SK-MEL-5 (cell line): ENCODE results near the gene AKT1. TPM values are rescaled to one million over a fixed set of nuclear protein-coding genes. Genes with fewer than 3 reads are reported as not detected.

Experiments used
- DNase-seq: peaks from one replicate; pipeline ENCODE4 v3.0.0-alpha.2; 2016; ENCODE audit warnings: low read depth, low spot score
- in situ Hi-C: cut with HindIII; loops from 2 replicates; pipeline ENCODE4 v1.10.0; 2016; ENCODE audit warnings: low sequenced_read_pairs, high pct_unique_total_duplicates, low pct_unique_long_range_greater_than_20kb
- total RNA-seq: library from RNA; depleted of rRNA; stranded (reverse); fragments of >200 nt; shearing (Covaris generic); gene quantifications from 2 replicates; pipeline ENCODE4 v1.2.3, GENCODE V29; 2014

Gene AKT1
- total RNA-seq, 1 experiment from 2014 or later = 119 TPM

DNA sequence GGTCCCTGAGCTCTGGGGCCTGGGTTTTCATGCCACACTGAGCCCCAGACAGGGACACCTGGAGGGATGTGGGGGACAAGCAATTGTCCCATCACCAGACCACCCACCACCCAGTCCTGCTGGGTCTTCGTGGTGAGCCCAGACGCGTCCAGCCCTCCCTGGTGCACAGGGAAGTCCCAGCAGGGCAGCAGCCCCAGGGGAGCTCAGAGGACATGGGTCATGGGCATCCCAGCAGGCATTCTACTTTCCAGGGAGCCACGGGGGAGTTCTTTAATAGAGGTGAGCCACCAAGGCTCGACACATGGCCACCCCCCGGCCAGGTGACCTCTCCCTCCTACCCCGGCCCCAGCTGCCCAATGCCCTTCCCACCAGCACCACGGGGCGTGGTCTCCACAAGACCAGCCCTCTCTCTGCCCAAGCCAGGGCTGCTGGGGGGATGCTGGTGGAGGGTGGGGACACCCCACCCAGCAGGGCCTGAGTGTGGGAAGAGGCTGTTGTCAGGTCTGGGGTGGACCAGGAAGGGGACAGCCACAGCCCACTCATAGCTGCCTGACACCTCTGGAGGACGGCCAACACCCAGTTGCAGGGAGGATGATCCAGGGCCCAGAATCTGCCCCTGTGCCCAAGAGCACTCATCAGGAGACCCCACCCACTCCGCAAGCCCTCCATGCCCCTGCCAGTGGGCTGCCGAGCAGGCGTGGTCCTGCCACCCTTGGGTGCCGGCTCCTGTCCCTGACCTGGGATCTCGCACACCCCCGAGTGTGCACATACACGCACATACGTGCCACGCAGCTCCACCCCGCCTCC is 14.1 kb downstream of the AKT1 start:
- in situ Hi-C loops = no loop called here

DNA sequence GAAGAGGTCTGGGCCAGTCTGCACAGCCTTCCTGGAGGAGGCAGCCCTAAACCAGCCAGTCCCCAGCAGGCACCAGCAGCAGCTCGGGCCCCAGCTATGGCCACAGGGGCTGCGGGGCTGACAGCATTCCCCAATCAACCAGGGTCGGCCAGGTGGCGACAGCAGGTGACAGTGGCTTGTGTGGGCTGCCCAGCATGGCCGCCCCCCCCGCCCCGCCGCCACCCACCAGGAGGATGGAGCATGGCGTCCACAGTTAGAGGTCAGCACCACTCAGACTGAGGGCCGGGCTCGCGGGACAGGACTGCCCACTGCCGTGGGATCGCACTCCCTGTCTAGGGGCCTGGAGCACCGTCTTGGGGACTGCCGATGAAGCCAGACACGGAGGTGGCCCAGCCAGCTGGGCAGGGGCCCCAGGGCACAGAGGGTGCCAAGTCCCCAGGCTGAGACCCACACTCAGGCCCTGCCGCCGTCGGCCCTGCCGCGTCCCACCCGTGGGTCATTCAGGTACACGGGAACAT is 15.0 kb downstream of the AKT1 start:
- no peak for DNase-seq
- in situ Hi-C loops = no loop called here

More for the DNA sequence above, 14.1 kb downstream of the AKT1 start:
- no peak for DNase-seq

DNA sequence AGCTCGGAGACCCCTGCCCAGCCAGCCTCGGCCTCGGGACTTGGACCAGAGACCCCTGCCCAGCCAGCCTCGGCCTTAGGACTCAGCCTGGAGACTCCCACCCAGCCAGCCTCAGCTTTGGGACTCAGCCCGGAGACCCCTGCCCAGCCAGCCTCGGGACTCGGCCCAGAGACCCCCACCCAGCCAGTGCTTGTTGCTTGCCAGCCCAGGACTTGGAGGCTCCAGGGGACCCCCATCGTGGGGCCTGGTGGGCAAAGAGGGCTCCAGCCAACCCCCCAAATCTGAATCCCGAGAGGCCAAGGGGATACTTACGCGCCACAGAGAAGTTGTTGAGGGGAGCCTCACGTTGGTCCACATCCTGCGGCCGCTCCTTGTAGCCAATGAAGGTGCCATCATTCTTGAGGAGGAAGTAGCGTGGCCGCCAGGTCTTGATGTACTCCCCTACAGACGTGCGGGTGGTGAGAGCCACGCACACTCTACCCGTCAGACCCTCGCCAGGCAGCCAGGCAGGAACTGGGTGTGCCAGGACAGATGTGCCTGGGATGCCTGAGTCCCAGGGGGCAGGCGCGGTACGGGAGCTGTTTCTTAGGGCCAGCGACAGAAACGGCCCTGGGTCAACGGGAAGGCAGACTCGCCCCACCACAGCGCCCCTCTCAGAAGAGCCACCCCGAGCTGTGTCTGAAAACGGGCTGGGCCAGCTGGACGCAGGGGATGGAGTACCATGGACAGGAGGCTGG is 15.6 kb downstream of the AKT1 start:
- in situ Hi-C loops = no loop called here
- DNase-seq = no peak

DNA sequence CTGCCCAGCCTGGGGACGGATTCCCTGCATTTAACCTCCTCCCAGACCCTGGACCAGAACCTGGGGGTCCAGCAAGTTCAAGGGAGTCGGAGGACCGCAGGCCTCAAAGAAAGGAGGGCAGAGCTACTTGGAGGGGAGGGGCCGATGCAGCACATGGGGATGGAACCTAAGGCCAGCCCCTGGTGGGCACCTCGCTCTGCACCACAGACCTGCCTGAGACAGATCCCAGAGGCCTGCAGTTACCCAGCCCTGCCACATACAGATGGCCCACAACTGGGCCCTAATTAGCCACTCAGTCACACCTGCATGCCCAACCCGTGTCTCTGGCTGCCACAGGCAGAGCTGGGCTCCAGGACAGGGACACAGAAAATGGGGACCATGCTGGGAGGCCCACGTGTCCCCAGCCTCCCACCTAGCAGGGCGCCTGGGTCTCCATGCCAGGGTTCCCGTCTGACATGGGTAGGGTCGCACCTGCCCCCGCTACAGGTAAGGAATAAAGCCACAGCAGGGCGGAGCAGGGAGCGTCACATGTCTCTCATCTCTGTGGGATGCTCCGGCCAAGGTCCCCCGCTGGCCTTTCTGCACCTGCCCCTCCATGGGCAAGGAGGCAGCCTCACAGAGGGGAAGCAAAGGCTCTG is 16.7 kb downstream of the AKT1 start:
- no peak for DNase-seq
- in situ Hi-C loops = no loop called here

DNA sequence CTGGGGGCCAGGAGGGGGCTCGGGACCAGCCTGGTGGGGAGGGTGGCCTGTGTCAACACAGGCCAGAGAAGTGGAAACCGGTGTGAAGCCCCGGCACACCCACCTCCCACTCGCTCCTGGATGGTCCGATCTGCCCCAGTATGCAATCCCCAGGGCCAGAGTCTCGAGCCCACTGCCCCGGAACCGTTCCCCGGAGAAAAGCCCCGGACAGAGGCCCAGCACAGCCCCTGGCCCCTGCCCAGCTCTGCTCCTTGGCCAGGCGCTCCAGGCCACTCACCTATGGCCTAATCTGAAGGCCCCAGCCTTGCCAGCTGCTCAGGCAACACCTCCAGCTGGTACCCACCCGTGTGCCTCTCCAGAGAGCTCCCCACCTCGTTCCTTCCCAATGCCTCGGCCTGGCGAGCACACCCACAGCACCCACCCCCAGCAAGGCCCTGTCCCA is 17.7 kb downstream of the AKT1 start:
- no peak for DNase-seq
- in situ Hi-C loops = no loop called here

DNA sequence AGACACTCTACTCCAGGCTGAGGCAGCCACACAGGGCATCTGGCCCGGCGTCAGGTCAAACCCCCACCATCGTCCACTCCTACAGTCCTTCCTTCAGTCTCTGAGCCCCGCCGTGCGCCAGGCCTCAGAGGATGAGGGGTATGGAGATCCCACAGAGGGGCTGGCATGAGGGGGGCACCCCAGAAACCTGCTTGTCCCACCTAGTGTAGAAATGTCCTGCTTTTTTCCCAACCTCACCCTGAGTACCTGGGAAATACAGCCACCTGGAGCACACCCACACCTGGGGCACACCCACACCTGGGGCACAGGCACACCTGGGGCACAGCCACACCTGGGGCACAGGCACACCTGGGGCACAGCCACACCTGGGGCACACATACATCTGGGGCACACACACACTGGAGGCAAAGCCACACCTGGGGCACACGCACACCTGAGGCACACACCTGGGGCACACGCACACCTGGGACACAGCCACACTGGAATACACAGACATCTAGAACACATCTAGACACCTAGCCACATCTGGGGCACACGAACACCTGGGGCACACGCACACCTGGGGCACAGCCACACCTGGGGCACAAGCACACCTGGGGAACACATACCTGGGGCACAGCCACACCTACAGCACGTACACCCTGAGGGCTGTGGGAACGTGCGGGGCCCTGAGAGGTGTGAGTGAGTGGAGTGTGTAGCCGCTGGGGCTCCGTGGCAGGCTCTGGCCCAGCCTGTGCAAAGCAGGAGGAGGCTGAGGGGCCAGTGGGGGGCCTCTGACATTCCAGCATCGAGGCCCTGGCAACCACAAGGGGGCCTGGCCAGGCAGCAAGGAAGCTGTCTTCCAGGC is 18.4 kb downstream of the AKT1 start:
- no peak for DNase-seq
- in situ Hi-C loops = no loop called here

DNA sequence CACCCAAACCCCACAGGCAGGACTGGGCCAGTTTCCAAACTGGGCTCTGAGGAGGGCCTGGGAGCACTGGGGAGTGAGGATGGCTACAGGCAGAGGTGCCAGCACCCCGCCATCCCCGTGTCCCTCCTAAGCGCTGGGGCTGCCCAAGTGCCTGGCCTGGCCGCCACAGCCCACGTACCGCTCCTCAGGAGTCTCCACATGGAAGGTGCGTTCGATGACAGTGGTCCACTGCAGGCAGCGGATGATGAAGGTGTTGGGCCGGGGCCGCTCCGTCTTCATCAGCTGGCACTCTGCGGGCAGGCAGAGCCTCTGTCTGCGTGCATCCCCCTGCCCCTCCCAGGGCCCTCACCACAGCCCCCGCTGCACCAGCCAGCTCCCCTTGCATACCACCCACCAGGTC is 19.1 kb downstream of the AKT1 start:
- in situ Hi-C loops = no loop called here
- DNase-seq = no peak

DNA sequence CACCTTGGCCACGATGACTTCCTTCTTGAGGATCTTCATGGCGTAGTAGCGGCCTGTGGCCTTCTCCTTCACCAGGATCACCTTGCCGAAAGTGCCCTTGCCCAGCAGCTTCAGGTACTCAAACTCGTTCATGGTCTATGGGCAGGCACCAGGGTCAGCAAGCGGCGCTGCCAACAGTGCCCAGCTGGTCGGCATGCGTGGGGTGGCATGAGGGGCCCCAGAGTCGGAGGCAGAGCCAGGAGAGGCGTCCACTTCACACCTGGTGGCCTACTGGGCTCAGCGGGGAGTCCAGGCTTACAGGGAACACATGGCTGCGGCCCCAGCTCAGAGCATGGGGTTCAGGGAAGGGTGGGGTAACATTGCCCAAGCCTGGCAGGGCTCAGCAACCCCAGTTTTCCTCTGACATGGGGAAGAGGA is 20.5 kb downstream of the AKT1 start:
- DNase-seq = no peak
- in situ Hi-C loops = no loop called here

DNA sequence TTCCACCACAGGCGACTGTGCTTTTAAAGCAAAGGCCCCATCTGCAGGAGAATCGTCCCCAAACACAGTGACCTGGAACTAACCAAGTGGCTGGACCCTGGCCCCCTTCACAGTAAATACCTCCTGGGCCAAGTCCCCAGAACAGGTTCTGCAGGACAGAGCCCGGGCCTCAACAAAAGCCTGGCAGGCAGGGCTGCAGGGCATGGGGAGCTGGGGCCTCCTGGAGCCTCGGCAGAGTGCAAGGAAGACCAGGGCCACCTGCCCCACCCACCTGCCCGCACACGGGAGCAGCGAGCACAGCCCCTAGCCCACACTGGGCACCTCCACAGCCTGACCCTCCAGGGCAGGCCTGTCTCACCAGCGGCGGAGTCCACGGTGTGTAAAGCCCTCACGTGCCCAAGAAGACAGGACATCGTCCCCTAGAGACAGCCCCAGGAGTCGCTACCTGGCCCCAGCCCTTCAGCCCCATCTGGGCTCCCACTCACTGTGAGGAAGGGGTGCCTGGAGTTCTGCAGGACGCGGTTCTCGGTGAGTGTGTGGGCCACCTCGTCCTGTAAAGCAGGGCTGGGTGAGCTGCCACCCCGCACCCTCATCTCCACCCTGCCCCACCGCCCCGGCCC is 21.0 kb downstream of the AKT1 start:
- in situ Hi-C loops = no loop called here
- DNase-seq = no peak

DNA sequence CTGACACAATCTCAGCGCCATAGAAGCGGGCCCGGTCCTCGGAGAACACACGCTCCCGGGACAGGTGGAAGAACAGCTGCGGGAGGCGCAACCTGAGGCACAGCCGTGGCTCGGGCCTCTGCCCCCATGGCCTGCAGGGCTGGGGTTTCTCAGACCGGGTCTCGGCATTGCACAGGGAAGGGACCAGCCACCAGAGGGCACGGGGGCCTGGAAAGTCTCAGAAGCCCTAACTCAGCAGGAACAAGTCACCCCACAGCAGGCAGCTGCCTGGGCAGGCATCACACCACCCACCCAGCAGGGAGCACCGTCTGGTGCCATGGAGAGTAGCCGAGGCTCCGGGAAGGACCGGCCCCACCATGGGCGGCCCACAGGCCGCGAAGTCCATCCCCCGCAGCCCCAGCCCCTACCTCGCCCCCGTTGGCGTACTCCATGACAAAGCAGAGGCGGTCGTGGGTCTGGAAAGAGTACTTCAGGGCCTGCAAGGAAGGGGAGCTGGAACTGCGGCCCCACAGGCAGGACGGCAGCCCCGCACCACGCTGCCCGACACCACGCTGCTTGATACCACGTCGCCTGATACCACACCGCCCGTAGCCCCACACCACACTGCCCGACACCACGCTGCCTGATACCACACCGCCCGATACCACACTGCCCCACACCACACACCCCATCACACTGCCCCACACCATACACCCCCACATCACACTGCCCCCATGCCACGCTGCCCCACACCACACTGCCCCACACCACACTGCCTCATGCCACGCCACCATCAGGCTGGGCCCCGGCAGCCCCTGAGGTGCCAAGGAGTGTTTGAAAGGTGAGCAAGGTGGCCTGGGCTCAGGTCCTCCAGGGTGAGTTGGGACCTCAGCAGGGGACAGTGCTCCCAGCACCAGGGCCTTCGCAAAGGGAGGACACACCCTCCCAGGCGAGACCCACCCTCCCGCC is 21.8 kb downstream of the AKT1 start:
- no peak for DNase-seq
- in situ Hi-C loops = no loop called here

DNA sequence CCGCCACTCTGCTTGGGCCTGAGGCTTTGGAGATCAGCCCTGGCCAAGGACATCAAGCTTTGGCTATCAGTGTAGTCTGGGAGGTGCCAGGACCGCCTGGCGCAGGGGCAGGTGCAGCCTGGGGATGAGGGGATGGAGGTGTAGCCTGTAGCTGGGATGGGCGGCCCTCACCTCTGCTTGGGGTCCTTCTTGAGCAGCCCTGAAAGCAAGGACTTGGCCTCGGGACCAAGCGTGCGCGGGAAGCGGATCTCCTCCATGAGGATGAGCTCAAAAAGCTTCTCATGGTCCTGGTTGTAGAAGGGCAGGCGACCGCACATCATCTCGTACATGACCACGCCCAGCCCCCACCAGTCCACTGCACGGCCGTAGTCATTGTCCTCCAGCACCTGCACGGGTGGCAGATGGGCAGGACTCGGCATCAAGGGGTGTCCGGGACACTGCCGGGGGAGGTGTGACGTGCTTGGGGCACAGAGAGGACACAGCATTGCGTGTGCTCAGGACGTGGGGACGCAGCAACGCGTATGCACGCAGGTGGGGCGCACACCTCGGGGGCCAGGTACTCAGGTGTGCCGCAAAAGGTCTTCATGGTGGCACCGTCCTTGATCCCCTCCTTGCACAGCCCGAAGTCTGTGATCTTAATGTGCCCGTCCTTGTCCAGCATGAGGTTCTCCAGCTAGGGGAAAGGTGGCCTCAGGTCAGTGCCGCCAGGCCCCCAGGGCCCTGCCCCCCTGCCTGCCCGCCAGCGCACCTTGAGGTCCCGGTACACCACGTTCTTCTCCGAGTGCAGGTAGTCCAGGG is 22.6 kb downstream of the AKT1 start:
- DNase-seq = no peak
- in situ Hi-C loops = no loop called here

DNA sequence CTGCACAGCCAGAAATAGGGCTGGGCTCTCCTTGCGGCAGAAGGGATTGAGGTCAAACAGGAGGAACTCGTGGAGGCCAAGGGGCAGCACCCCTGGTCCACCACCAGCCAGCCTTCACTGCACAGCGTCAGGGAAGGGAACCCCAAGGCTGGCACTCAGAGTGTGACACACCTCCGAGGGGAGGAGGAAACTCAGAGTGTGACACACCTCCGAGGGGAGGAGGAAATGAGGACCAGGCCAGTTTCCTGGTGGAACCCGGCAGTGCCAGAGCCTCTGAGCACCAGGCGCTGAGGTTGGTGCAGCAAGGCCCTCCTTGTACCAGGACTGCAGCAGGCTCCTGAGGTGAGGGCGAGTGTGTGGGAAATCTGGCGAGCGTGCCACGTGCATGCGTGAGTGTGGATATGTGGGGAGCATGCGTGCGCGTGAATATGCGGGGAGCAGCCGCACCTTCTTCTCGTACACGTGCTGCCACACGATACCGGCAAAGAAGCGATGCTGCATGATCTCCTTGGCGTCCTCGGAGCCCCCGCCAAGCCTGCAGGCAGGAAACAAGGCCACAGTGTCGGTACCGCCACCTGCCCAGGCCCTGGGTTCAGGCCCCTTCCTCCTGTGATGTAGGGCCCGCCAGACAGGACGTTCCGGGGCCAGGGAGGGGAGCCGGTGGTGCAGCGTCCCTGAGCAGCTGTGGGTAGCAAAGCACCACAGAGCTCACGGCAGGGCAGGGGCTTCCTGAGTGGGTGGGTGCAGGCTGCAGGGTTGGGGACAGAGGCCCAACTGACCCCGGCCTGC is 23.4 kb downstream of the AKT1 start:
- in situ Hi-C loops = no loop called here
- DNase-seq = no peak

DNA sequence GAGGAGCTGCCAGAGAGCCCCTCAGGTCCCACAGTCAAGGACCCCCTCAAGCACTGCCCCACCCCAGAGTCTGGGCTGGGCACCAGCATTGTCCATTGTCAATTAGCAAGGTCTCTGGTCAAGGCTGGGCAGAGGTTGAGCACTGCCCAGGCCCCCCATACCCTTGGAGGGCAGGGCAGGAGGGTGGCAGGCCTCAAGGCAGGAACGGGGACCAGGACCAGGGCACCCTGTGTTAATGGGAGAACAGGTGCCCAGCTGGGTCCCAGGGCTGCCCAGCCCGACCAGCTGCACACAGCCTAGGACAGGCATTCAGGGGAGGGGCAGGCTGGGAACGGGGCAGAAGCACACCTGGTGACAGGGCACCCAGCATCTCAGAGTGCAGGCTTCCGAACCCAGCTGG is 24.2 kb downstream of the AKT1 start:
- no peak for DNase-seq
- in situ Hi-C loops = no loop called here

DNA sequence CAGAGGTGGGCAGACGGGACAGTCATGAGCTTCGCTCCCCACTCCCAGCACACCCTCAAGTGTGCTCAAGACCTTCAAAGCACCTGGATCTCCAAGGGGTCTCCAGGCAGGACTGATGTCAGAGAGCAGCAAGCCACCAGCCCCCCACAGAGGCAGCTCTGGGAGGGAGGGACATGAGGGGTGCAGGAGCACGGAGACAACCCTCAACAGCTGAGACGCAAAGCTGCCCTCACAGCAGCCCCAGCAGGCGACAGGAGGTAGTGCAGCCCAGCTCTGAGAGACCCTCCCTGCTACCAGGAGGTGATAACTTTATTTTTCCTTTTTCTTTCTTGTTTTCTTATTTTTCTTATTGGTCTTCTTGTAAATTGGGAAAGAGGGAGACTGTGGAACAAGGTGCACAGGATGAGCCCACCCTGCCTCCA is 24.7 kb downstream of the AKT1 start:
- peak; percentile 30 for DNase-seq
- in situ Hi-C loops = no loop called here

DNA sequence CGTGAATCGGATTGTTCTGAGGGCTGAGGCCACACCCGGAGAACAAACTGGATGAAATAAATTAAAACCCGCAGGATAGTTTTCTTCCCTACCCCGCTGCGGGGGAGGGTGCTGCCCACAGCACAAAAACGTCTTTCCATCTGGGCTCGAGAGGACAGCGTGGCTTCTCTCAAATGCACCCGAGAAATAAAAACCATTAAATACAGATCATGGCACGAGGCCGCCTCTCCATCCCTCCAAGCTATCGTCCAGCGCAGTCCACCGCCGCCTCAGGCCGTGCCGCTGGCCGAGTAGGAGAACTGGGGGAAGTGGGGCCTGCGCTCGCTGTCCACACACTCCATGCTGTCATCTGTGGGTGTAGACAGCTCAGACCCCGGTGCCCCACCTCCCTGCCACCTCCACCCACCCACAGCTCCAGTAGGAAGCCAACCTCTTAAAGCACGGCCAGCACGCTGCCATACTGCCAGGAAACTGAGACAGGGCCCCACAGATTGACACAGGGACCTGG is 25.4 kb downstream of the AKT1 start:
- no peak for DNase-seq
- in situ Hi-C loops = no loop called here
